HepG2 (cell line): ENCODE results near the gene MN1.

Experiments
- CEBPB ChIP-seq: IDR thresholded peaks from 2 replicates; pipeline ENCODE4 v1.6.1; 2011; ENCODE audit warnings: low read depth, low read length, improper control_type of control experiment, borderline replicate concordance
- FOSL1 ChIP-seq: sonication (generic); formaldehyde crosslinking; IDR thresholded peaks from 2 replicates; pipeline ENCODE4 v1.9.0; 2021; ENCODE audit warnings: missing genetic modification reagents, borderline replicate concordance
- HDAC2 ChIP-seq: sonication (generic); formaldehyde crosslinking; IDR thresholded peaks from 2 replicates; pipeline ENCODE4 v1.4.0; 2020; ENCODE audit warnings: missing genetic modification reagents
- HMGXB3 ChIP-seq: sonication (generic); formaldehyde crosslinking; IDR thresholded peaks from 2 replicates; pipeline ENCODE4 v1.4.0; 2020; ENCODE audit warnings: missing genetic modification reagents, borderline replicate concordance
- POLR2AphosphoS5 ChIP-seq: IDR thresholded peaks from 2 replicates; pipeline ENCODE4 v1.6.1; 2012; ENCODE audit warnings: low read depth, low read length
- SMYD3 ChIP-seq: sonication (generic); formaldehyde crosslinking; IDR thresholded peaks from 2 replicates; pipeline ENCODE4 v1.8.1; 2023; ENCODE audit warnings: mild to moderate bottlenecking, missing genetic modification reagents

DNA sequence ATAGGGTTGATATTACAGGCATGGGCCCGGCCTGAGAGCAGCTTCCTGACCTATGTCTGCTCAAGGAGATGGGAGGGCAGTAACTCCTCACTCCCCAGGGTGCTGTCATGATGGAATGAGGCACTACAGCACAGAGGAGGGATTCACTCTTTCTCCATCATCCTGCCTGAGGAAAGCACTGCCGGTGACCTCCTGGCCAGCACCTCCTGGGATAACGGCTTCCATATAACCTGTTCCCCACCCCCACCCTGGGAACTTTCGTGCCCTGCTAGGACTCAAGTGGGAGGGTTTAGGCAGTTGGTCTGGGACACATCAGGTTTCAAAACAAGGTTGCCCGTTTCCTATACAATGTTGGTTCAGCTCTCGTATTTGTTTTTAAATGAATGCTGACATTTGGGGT lies 42.7 kb upstream of the MN1 start:
- TF ChIP-seq SMYD3 (CRISPR knock-in tag) = no peak
- TF ChIP-seq HMGXB3 (CRISPR knock-in tag) = no peak
- no peak for TF ChIP-seq FOSL1 (CRISPR knock-in tag)
- no peak for TF ChIP-seq POLR2AphosphoS5
- TF ChIP-seq CEBPB = no peak
- TF ChIP-seq HDAC2 (CRISPR knock-in tag) = no peak
